Neural progenitor cell (in vitro differentiated cells): ENCODE data around the gene ARMH3. TPM values are rescaled to one million over a fixed set of nuclear protein-coding genes. Genes with fewer than 3 reads are reported as not detected.
A peak's percentile ranks its signal among the peaks of the same experiment; 100 is the strongest.

Source experiments
- DNase-seq: peaks from one replicate; pipeline ENCODE4 v3.0.0-alpha.2; 2016; ENCODE audit warnings: low spot score
- H2AFZ ChIP-seq: fragments of 200-600 bp; sonication (generic); replicated peaks from 2 replicates; pipeline ENCODE4 v1.6.1; 2016; ENCODE audit warnings: antibody characterized with exemption
- H3F3A ChIP-seq: fragments of 200-600 bp; sonication (generic); 2 replicates; pipeline ENCODE4 v1.6.1; 2016; ENCODE audit warnings: antibody characterized with exemption, low read depth
- H3K27ac ChIP-seq: fragments of 200-600 bp; sonication (generic); 2 replicates; pipeline ENCODE4 v1.5.1; 2016; ENCODE audit warnings: mild to moderate bottlenecking
- H3K27me3 ChIP-seq: fragments of 200-600 bp; sonication (generic); 2 replicates; pipeline ENCODE4 v1.6.1; 2016; ENCODE audit warnings: mild to moderate bottlenecking, moderate library complexity
- H3K36me3 ChIP-seq: fragments of 200-600 bp; sonication (generic); 2 replicates; pipeline ENCODE4 v1.5.1; 2016
- H3K4me1 ChIP-seq: fragments of 200-600 bp; sonication (generic); 2 replicates; pipeline ENCODE4 v1.6.1; 2016; ENCODE audit warnings: mixed run types
- H3K4me2 ChIP-seq: fragments of 200-600 bp; sonication (generic); 2 replicates; pipeline ENCODE4 v1.6.1; 2016
- H3K4me3 ChIP-seq: fragments of 200-600 bp; sonication (generic); 2 replicates; pipeline ENCODE4 v1.5.1; 2016
- H3K79me2 ChIP-seq: fragments of 200-600 bp; sonication (generic); 2 replicates; pipeline ENCODE4 v1.6.1; 2016; ENCODE audit warnings: low read depth
- H3K9ac ChIP-seq: fragments of 200-600 bp; sonication (generic); 2 replicates; pipeline ENCODE4 v1.6.1; 2016
- H3K9me3 ChIP-seq: fragments of 200-600 bp; sonication (generic); 2 replicates; pipeline ENCODE4 v1.5.1; 2016; ENCODE audit warnings: low read depth
- H4K20me1 ChIP-seq: fragments of 200-600 bp; sonication (generic); 2 replicates; pipeline ENCODE4 v1.6.1; 2016; ENCODE audit warnings: low read depth
- H3K27ac Mint-ChIP-seq: 3 replicates; pipeline ENCODE4 v1.8.0; 2021; ENCODE audit warnings: mixed read lengths
- H3K27me3 Mint-ChIP-seq: 2 replicates; pipeline ENCODE4 v1.8.0; 2022; ENCODE audit warnings: low read depth, mild to moderate bottlenecking, inconsistent platforms, moderate library complexity, mixed read lengths; ENCODE audit not compliant: insufficient read depth
- H3K36me3 Mint-ChIP-seq: 3 replicates; pipeline ENCODE4 v1.8.0; 2021; ENCODE audit warnings: mixed read lengths
- H3K4me1 Mint-ChIP-seq: 3 replicates; pipeline ENCODE4 v1.8.0; 2021; ENCODE audit warnings: mixed read lengths
- H3K4me3 Mint-ChIP-seq: 3 replicates; pipeline ENCODE4 v1.8.0; 2021; ENCODE audit warnings: mild to moderate bottlenecking, moderate library complexity, mixed read lengths
- H3K9me3 Mint-ChIP-seq: 3 replicates; pipeline ENCODE4 v1.8.0; 2020; ENCODE audit warnings: mixed read lengths
- CTCF ChIP-seq: fragments of 200-600 bp; sonication (generic); IDR thresholded peaks from 2 replicates; pipeline ENCODE4 v1.5.1; 2017; ENCODE audit warnings: antibody characterized with exemption, mild to moderate bottlenecking
- EZH2 ChIP-seq: fragments of 200-600 bp; sonication (generic); IDR thresholded peaks from 2 replicates; pipeline ENCODE4 v1.6.1; 2017; ENCODE audit warnings: antibody characterized with exemption, mild to moderate bottlenecking, moderate library complexity
- EZH2phosphoT487 ChIP-seq: fragments of 200-600 bp; sonication (generic); IDR thresholded peaks from 2 replicates; pipeline ENCODE4 v1.6.1; 2017; ENCODE audit warnings: antibody characterized with exemption
- total RNA-seq: library from RNA; depleted of rRNA; stranded (reverse); fragments of >200 nt; gene quantifications from 2 replicates; pipeline ENCODE4 v1.2.3, GENCODE V29; 2015; ENCODE audit warnings: low replicate concordance

ARMH3 gene
- total RNA-seq, 1 donor from 2014 or later: 14.5 TPM

- peaks cover 11% of the 10 kb centered on the region for H3K4me1 Mint-ChIP-seq
- no peaks in the 10 kb centered on the region for H3K9me3 Mint-ChIP-seq
- Histone ChIP-seq H3K4me3 (no peak overlapping the region), H3K9me3 (no peaks in the 10 kb centered on the region), H3K79me2 (peaks cover 13% of the 10 kb centered on the region), H3K9ac (no peak overlapping the region), H3K27me3 (peaks cover 13% of the 10 kb centered on the region), H3F3A (peaks cover 17% of the 10 kb centered on the region), H2AFZ (no peak overlapping the region), H4K20me1 (peaks cover 19% of the 10 kb centered on the region), H3K27ac (no peak overlapping the region), H3K4me1 (peaks cover 10% of the 10 kb centered on the region), H3K4me2 (no peak overlapping the region), H3K36me3 (no peaks in the 10 kb centered on the region)
- peaks cover 16% of the 10 kb centered on the region for H3K27me3 Mint-ChIP-seq
- no peak overlapping the region for H3K4me3 Mint-ChIP-seq
- peaks cover 2% of the 10 kb centered on the region for H3K36me3 Mint-ChIP-seq
- DNase-seq: no peak
- H3K27ac Mint-ChIP-seq: no peak overlapping the region
- TF ChIP-seq EZH2: no peak
Observed at GRCh38 chr10:102068216-102068615, 12.2 kb upstream of the ARMH3 start.

- Histone ChIP-seq H4K20me1 (peaks cover 19% of the 10 kb centered on the region), H3K4me3 (no peak overlapping the region), H3K36me3 (no peaks in the 10 kb centered on the region), H3K4me2 (no peak overlapping the region), H3K9me3 (no peaks in the 10 kb centered on the region), H2AFZ (no peak overlapping the region), H3K79me2 (peaks cover 13% of the 10 kb centered on the region), H3K27me3 (peaks cover 14% of the 10 kb centered on the region), H3K9ac (no peak overlapping the region), H3K4me1 (peaks cover 8% of the 10 kb centered on the region), H3F3A (peaks cover 17% of the 10 kb centered on the region), H3K27ac (no peak overlapping the region)
- H3K27ac Mint-ChIP-seq: no peak overlapping the region
- TF ChIP-seq EZH2phosphoT487 (no peak), EZH2 (no peak), CTCF (no peak)
- H3K36me3 Mint-ChIP-seq: peaks cover 2% of the 10 kb centered on the region
- no peak for DNase-seq
- peak overlapping the region; percentile 53 for H3K4me3 Mint-ChIP-seq
- H3K4me1 Mint-ChIP-seq: peaks cover 11% of the 10 kb centered on the region
- peaks cover 16% of the 10 kb centered on the region for H3K27me3 Mint-ChIP-seq
- no peaks in the 10 kb centered on the region for H3K9me3 Mint-ChIP-seq
Observed at GRCh38 chr10:102067091-102067916, 11.3 kb upstream of the ARMH3 start.

DNA sequence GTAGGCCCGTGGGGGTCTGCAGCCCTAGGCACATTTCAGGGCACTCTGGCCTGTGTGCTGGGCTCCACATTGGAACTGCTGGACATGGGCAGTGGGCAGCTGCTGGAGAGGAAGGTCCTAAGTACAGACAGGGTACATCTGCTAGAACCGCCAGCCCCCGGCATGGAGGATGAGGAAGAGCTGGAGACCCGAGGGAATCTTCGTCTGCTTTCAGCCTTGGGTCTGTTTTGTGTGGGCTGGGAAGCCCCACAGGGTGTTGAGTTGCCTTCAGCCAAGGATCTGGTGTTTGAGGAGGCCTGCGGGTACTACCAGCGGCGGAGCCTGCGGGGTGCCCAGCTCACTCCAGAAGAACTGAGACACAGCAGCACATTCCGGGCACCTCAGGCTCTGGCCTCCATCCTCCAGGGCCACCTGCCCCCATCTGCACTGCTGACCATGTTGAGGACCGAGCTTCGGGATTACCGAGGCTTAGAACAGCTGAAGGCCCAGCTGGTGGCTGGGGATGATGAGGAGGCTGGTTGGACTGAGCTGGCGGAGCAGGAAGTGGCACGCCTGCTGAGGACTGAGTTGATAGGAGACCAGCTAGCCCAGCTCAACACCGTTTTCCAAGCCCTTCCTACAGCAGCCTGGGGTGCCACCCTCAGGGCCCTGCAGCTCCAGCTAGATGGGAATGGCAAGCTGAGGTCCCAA is 10.6 kb upstream of the ARMH3 start:
- Histone ChIP-seq H3K4me2 (peak overlapping the region; percentile 97), H3F3A (peaks cover 17% of the 10 kb centered on the region), H3K9me3 (no peaks in the 10 kb centered on the region), H4K20me1 (peaks cover 19% of the 10 kb centered on the region), H3K36me3 (no peaks in the 10 kb centered on the region), H3K79me2 (peaks cover 13% of the 10 kb centered on the region), H3K27me3 (peaks cover 14% of the 10 kb centered on the region), H3K9ac (no peak overlapping the region), H2AFZ (no peak overlapping the region), H3K4me3 (peak overlapping the region; percentile 77), H3K27ac (no peak overlapping the region), H3K4me1 (peaks cover 8% of the 10 kb centered on the region)
- H3K27ac Mint-ChIP-seq: no peak overlapping the region
- no peak for DNase-seq
- H3K9me3 Mint-ChIP-seq: no peaks in the 10 kb centered on the region
- peak overlapping the region; percentile 90 for H3K4me3 Mint-ChIP-seq
- H3K4me1 Mint-ChIP-seq: peaks cover 6% of the 10 kb centered on the region
- peaks cover 2% of the 10 kb centered on the region for H3K36me3 Mint-ChIP-seq
- peaks cover 14% of the 10 kb centered on the region for H3K27me3 Mint-ChIP-seq
- TF ChIP-seq EZH2phosphoT487: no peak
- TF ChIP-seq CTCF: no peak
- no peak for TF ChIP-seq EZH2
